K562 (cell line): ENCODE data around the gene SLC6A16. TPM values are rescaled to one million over a fixed set of nuclear protein-coding genes. Genes with fewer than 3 reads are reported as not detected.

ENCODE experiments used
- CEBPG ChIP-seq, 3 experiments: fragments of 200-800 bp in 1 of 3; sonication (Bioruptor generic) in 1 of 3; sonication (generic) in 1 of 3; formaldehyde crosslinking in 1 of 3; IDR thresholded peaks in 2 of 3; conservative IDR thresholded peaks in 1 of 3; 2 replicates each; pipeline versions ENCODE4 v1.6.1 to v1.8.0; 2016 to 2022; ENCODE audit warnings: missing compliant biosample characterization in 2 of 3, missing genetic modification characterization in 2 of 3, mild to moderate bottlenecking in 1 of 3, missing genetic modification reagents in 1 of 3
- CHD4 ChIP-seq: fragments of 200-600 bp; sonication (generic); IDR thresholded peaks from 3 replicates; pipeline ENCODE4 v1.6.1; 2012; ENCODE audit warnings: low read depth, mild to moderate bottlenecking, mixed read lengths, low read length, inconsistent platforms; ENCODE audit not compliant: insufficient read depth, insufficient replicate concordance, poor library complexity, severe bottlenecking
- polyA plus RNA-seq, 8 experiments: library from polyadenylated mRNA; depleted of rRNA in 4 of 8; stranded (reverse) in 5 of 8; unstranded in 3 of 8; fragments of >200 nt; fragmentation: Nextera tagmentation in 2 of 8; fragmentation: Illumina TruSeq in 1 of 8; extraction: Ambion mirVana in 2 of 8; extraction: Trizol in 1 of 8; gene quantifications; 2 replicates each; pipeline versions ENCODE4 v1.2.1 to v1.2.3, GENCODE V29; 2011 to 2014; ENCODE audit warnings: inconsistent platforms in 1 of 8, missing spikeins in 1 of 8
- total RNA-seq, 7 experiments: library from RNA; depleted of rRNA in 6 of 7; stranded (reverse); fragments of >200 nt in 6 of 7; fragmentation: Illumina TruSeq in 2 of 7; extraction: Trizol in 2 of 7; gene quantifications; 2 replicates each; pipeline versions ENCODE4 v1.2.1 to v1.2.3, GENCODE V29; 2011 to 2021; ENCODE audit warnings: low replicate concordance in 1 of 7
- TF ChIP-seq, protein P1 (sequence below): fragments of 450-650 bp; IDR thresholded peaks from 2 replicates; pipeline ENCODE4 v1.6.1; 2017; ENCODE audit warnings: antibody characterized with exemption, mild to moderate bottlenecking
- TF ChIP-seq, protein P2 (sequence below): sonication (generic); formaldehyde crosslinking; IDR thresholded peaks from 2 replicates; pipeline ENCODE4 v1.8.0; 2022; ENCODE audit warnings: mild to moderate bottlenecking, missing genetic modification reagents

The SLC6A16 gene
- total and polyA plus RNA-seq, 9 of the 15 experiments (the other 6 are each of a cell fraction or from before 2014, with no cell fraction given), result 0.05 to 0.95 (median 0.36) TPM

DNA sequence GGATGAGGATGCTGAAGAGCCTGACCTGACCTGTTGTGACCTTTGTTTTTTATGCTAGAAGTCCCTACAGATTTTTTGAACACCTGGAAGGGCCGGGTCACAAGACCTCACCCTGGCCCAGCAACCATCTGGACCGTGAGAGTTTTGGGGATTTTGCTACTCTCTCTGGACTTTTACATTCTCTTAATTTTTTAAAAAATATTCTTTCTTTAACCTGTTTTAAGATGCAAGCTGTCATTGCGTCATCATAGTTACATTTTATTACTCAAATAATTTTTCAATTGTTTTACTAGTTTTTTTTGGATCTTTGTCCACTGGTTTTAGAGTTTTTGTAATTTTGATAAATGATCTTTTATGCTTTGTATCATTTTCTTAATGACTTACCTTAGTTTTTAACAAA is 46.2 kb upstream of the SLC6A16 start (continued):
- TF ChIP-seq, protein P1, sequence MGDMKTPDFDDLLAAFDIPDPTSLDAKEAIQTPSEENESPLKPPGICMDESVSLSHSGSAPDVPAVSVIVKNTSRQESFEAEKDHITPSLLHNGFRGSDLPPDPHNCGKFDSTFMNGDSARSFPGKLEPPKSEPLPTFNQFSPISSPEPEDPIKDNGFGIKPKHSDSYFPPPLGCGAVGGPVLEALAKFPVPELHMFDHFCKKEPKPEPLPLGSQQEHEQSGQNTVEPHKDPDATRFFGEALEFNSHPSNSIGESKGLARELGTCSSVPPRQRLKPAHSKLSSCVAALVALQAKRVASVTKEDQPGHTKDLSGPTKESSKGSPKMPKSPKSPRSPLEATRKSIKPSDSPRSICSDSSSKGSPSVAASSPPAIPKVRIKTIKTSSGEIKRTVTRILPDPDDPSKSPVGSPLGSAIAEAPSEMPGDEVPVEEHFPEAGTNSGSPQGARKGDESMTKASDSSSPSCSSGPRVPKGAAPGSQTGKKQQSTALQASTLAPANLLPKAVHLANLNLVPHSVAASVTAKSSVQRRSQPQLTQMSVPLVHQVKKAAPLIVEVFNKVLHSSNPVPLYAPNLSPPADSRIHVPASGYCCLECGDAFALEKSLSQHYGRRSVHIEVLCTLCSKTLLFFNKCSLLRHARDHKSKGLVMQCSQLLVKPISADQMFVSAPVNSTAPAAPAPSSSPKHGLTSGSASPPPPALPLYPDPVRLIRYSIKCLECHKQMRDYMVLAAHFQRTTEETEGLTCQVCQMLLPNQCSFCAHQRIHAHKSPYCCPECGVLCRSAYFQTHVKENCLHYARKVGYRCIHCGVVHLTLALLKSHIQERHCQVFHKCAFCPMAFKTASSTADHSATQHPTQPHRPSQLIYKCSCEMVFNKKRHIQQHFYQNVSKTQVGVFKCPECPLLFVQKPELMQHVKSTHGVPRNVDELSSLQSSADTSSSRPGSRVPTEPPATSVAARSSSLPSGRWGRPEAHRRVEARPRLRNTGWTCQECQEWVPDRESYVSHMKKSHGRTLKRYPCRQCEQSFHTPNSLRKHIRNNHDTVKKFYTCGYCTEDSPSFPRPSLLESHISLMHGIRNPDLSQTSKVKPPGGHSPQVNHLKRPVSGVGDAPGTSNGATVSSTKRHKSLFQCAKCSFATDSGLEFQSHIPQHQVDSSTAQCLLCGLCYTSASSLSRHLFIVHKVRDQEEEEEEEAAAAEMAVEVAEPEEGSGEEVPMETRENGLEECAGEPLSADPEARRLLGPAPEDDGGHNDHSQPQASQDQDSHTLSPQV, result no peak
- TF ChIP-seq, protein P2, sequence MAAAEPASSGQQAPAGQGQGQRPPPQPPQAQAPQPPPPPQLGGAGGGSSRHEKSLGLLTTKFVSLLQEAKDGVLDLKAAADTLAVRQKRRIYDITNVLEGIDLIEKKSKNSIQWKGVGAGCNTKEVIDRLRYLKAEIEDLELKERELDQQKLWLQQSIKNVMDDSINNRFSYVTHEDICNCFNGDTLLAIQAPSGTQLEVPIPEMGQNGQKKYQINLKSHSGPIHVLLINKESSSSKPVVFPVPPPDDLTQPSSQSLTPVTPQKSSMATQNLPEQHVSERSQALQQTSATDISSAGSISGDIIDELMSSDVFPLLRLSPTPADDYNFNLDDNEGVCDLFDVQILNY (CRISPR knock-in tag), result no peak
- TF ChIP-seq CEBPG (CRISPR knock-in tag; IDR thresholded peaks at IDR 0.05), result no peak
- TF ChIP-seq CEBPG (tag; conservative IDR thresholded peaks at IDR 0.05 in 1 of 2, IDR thresholded peaks at IDR 0.05 in 1 of 2), result peak; percentile 67 to 73
- no peak for TF ChIP-seq CHD4
